PC-3 (cell line): ENCODE data around the gene SUPT16H.

Source experiments
- EZH2 ChIP-seq: fragments of 300-600 bp; sonication (generic); IDR thresholded peaks from one replicate; pipeline ENCODE4 v1.6.1; 2017; ENCODE audit warnings: antibody characterized with exemption, mild to moderate bottlenecking, low read length; ENCODE audit not compliant: unreplicated experiment
- EZH2phosphoT487 ChIP-seq: fragments of 300-600 bp; sonication (generic); IDR thresholded peaks from 2 replicates; pipeline ENCODE4 v1.6.1; 2018; ENCODE audit warnings: mild to moderate bottlenecking, antibody characterized with exemption, low read length, borderline replicate concordance
- TF ChIP-seq, protein P1 (sequence below): fragments of 300-600 bp; sonication (generic); conservative IDR thresholded peaks from 2 replicates; pipeline ENCODE4 v1.5.1; 2017; ENCODE audit warnings: antibody characterized with exemption, low read depth, mild to moderate bottlenecking, low read length

DNA sequence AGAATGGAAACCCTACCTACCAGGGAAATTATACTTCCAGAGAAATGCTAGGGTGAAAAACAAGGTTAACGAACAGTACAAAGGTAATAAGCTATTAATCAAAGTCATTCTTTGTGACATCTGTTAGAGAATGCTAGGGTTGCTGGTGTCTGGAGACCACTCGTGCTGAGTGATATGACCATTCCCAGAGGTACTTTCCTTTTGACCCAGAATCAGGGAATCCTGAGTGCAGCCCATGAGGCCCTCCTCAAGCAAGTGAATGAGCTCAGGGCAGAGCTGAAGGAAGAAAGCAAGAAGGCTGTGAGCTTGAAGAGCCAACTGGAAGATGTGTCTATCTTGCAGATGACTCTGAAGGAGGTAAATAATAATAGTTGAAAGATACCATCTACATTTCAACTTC, 72.2 kb downstream of the SUPT16H start:
- TF ChIP-seq, protein P1, sequence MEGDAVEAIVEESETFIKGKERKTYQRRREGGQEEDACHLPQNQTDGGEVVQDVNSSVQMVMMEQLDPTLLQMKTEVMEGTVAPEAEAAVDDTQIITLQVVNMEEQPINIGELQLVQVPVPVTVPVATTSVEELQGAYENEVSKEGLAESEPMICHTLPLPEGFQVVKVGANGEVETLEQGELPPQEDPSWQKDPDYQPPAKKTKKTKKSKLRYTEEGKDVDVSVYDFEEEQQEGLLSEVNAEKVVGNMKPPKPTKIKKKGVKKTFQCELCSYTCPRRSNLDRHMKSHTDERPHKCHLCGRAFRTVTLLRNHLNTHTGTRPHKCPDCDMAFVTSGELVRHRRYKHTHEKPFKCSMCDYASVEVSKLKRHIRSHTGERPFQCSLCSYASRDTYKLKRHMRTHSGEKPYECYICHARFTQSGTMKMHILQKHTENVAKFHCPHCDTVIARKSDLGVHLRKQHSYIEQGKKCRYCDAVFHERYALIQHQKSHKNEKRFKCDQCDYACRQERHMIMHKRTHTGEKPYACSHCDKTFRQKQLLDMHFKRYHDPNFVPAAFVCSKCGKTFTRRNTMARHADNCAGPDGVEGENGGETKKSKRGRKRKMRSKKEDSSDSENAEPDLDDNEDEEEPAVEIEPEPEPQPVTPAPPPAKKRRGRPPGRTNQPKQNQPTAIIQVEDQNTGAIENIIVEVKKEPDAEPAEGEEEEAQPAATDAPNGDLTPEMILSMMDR = no peak
- TF ChIP-seq EZH2 (no peak), EZH2phosphoT487 (no peak)
